ENCODE data around the gene ZGPAT. TPM values are rescaled to one million over a fixed set of nuclear protein-coding genes. Genes with fewer than 3 reads are reported as not detected.

Gene ZGPAT
- total RNA-seq, 4 donors from 2014 or later, result 22.5 to 38.9 (median 28.6) TPM

DNA sequence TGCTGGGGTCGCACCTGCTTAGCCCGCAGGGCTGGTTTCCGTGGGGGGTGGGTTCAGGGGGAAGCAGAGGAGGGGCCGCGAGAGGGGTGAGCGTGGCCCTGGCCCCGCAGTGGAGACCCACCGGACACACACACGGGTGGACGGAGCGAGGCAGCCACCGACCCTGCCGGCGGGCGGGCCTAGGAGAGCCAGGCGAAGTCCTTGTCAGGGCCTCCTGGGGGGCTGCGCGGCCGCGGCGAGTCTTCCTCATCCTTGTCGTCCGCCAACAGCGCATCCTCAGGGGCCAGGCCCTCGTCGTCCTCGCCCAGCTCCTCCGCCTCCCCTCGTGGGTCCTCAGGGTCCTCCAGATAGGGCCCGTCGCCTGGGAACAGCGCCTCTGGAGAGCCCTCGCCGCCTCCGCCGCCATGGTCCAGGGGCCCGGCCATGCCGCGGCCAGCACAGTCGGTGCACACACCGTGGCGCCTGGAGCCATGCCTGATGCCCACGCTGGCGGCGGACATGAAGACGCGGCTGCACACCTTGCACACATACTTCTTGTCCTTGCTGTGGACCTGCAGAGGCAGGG lies 39.0 kb downstream of the ZGPAT start:
- no peak for DNase-seq (ENCODE audit: extremely low spot score)
- no peak for TF ChIP-seq POLR2AphosphoS5 (IDR thresholded peaks at IDR 0.05)
- TF ChIP-seq, protein P1, sequence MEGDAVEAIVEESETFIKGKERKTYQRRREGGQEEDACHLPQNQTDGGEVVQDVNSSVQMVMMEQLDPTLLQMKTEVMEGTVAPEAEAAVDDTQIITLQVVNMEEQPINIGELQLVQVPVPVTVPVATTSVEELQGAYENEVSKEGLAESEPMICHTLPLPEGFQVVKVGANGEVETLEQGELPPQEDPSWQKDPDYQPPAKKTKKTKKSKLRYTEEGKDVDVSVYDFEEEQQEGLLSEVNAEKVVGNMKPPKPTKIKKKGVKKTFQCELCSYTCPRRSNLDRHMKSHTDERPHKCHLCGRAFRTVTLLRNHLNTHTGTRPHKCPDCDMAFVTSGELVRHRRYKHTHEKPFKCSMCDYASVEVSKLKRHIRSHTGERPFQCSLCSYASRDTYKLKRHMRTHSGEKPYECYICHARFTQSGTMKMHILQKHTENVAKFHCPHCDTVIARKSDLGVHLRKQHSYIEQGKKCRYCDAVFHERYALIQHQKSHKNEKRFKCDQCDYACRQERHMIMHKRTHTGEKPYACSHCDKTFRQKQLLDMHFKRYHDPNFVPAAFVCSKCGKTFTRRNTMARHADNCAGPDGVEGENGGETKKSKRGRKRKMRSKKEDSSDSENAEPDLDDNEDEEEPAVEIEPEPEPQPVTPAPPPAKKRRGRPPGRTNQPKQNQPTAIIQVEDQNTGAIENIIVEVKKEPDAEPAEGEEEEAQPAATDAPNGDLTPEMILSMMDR (IDR thresholded peaks at IDR 0.05), result no peak
- no peak for TF ChIP-seq POLR2A (IDR thresholded peaks at IDR 0.05; ENCODE audit: low read depth)
- TF ChIP-seq EP300 (IDR thresholded peaks at IDR 0.05), result no peak
- Histone ChIP-seq H3K9me3 (no peaks in the 10 kb centered on the region), H3K27me3 (no peaks in the 10 kb centered on the region), H3K4me3 (no peak overlapping the region), H3K4me1 (peaks cover 8 to 15% (median 11%) of the 10 kb centered on the region in 4 donors), H3K27ac (replicated peaks in 1 of 4) (no peak overlapping the region), H3K36me3 (peaks cover 12 to 85% (median 47%) of the 10 kb centered on the region in 4 donors)
- 93% methylated on average over 42 of the region's 47 CpGs for WGBS
- intact Hi-C loops (cut with DNase I), result no loop called here

- H3K9me3 ChIP-seq, result no peaks in the 10 kb centered on the region
- no peak for TF ChIP-seq POLR2AphosphoS5 (IDR thresholded peaks at IDR 0.05)
- TF ChIP-seq POLR2A (IDR thresholded peaks at IDR 0.05; ENCODE audit: low read depth), result no peak
- TF ChIP-seq, protein P1 (IDR thresholded peaks at IDR 0.05), result no peak
- TF ChIP-seq EP300 (IDR thresholded peaks at IDR 0.05), result no peak
- H3K4me3 ChIP-seq, result no peak overlapping the region
- H3K27ac ChIP-seq (replicated peaks in 1 of 4), result no peak overlapping the region
- no peaks in the 10 kb centered on the region for H3K27me3 ChIP-seq
- H3K36me3 ChIP-seq, result peaks cover 7 to 86% (median 45%) of the 10 kb centered on the region in 4 donors
- WGBS, result 100% methylated on average over 2 of the region's 13 CpGs
- H3K4me1 ChIP-seq, result peaks cover 0 to 7% (median 4%) of the 10 kb centered on the region in 4 donors
- intact Hi-C loops (cut with DNase I), result no loop called here
- no peak for DNase-seq (ENCODE audit: extremely low spot score)
Measured at GRCh38 chr20:63747622-63748069, 39.8 kb downstream of the ZGPAT start.

GRCh38 chr20:63748070-63748933 lies 40.5 kb downstream of the ZGPAT start:
- Histone ChIP-seq H3K4me3 (no peak overlapping the region), H3K4me1 (peaks cover 0 to 3% (median under 1%) of the 10 kb centered on the region in 4 donors), H3K27me3 (no peaks in the 10 kb centered on the region), H3K27ac (replicated peaks in 1 of 4) (no peak overlapping the region), H3K9me3 (no peaks in the 10 kb centered on the region), H3K36me3 (peaks cover under 1 to 86% (median 40%) of the 10 kb centered on the region in 4 donors)
- intact Hi-C loops (cut with DNase I), result no loop called here
- TF ChIP-seq POLR2AphosphoS5 (IDR thresholded peaks at IDR 0.05) (no peak), POLR2A (IDR thresholded peaks at IDR 0.05; ENCODE audit: low read depth) (no peak), EP300 (IDR thresholded peaks at IDR 0.05) (no peak)
- TF ChIP-seq, protein P1 (IDR thresholded peaks at IDR 0.05), result no peak
- no peak for DNase-seq (ENCODE audit: extremely low spot score)
- 72% methylated on average over 4 of the region's 20 CpGs for whole genome bisulfite sequencing

DNA sequence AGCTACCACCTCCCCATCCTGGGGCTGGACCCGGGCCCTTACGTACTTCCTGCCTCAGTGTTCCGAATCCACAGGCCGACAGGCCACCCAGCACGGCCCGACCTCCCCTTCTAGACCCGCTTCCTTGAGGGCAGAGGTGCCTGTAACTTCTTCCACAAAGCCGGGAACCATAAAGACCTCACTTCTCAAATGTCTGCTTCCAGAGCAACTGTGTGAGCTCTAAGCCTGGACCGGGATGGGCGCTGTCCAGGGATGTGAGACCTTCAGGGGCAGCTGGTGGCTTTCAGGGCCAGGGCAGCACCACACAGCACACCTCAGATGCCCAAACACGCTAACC lies 41.1 kb downstream of the ZGPAT start:
- no peak for DNase-seq (ENCODE audit: extremely low spot score)
- intact Hi-C loops (cut with DNase I), result no loop called here
- TF ChIP-seq POLR2A (IDR thresholded peaks at IDR 0.05; ENCODE audit: low read depth) (no peak), EP300 (IDR thresholded peaks at IDR 0.05) (no peak), POLR2AphosphoS5 (IDR thresholded peaks at IDR 0.05) (no peak)
- TF ChIP-seq, protein P1 (IDR thresholded peaks at IDR 0.05), result no peak
- H3K9me3 ChIP-seq, result no peaks in the 10 kb centered on the region
- WGBS, result 92% methylated on average over 11 of the region's 11 CpGs
- H3K4me3 ChIP-seq, result no peak overlapping the region
- peaks cover 0 to 85% (median 35%) of the 10 kb centered on the region in 4 donors for H3K36me3 ChIP-seq
- no peaks in the 10 kb centered on the region for H3K27me3 ChIP-seq
- H3K4me1 ChIP-seq, result peaks cover 0 to 3% (median 0%) of the 10 kb centered on the region in 4 donors
- H3K27ac ChIP-seq (replicated peaks in 1 of 4), result no peak overlapping the region
